Uterus (tissue), 4 donors: ENCODE data around the gene STRBP. TPM values are rescaled to one million over a fixed set of nuclear protein-coding genes. Genes with fewer than 3 reads are reported as not detected.

ENCODE experiments used
- DNase-seq, 2 donors: peaks; one replicate each; pipeline ENCODE4 v3.0.0-alpha.2; 2019 to 2020
- H3K27ac ChIP-seq, 2 donors: fragments of 200-600 bp; sonication (generic); 1 replicate in 1 of 2; 2 replicates in 1 of 2; pipeline ENCODE4 v1.5.1; 2016 to 2018
- H3K27me3 ChIP-seq, 2 donors: fragments of 200-600 bp; sonication (generic); one replicate each; pipeline ENCODE4 v1.5.1; 2018 to 2019; ENCODE audit warnings: control low read depth in 1 of 2
- H3K36me3 ChIP-seq, 2 donors: fragments of 200-600 bp; sonication (generic); one replicate each; pipeline ENCODE4 v1.5.1; 2019; ENCODE audit warnings: control low read depth in 1 of 2
- H3K4me1 ChIP-seq, 2 donors: fragments of 200-600 bp; sonication (generic); one replicate each; pipeline ENCODE4 v1.5.1; 2018 to 2019; ENCODE audit warnings: control low read depth in 1 of 2
- H3K4me3 ChIP-seq, 2 donors: fragments of 200-600 bp; sonication (generic); 1 replicate in 1 of 2; 2 replicates in 1 of 2; pipeline ENCODE4 v1.5.1; 2018 to 2019; ENCODE audit warnings: mild to moderate bottlenecking in 1 of 2
- H3K9me3 ChIP-seq, 2 donors: fragments of 200-600 bp; sonication (generic); one replicate each; pipeline ENCODE4 v1.5.1; 2019; ENCODE audit warnings: control low read depth in 1 of 2
- CTCF ChIP-seq, 4 experiments: fragments of 200-600 bp in 2 of 4; fragments of 450-650 bp in 2 of 4; sonication (generic) in 2 of 4; IDR thresholded peaks; one replicate each; pipeline ENCODE4 v1.5.1; 2016 to 2019; ENCODE audit warnings: antibody characterized with exemption in 4 of 4, mild to moderate bottlenecking in 2 of 4, moderate library complexity in 1 of 4
- POLR2A ChIP-seq, 2 donors: fragments of 450-650 bp; IDR thresholded peaks; one replicate each; pipeline ENCODE4 v1.6.1; 2016; ENCODE audit warnings: antibody characterized with exemption in 2 of 2, mild to moderate bottlenecking in 1 of 2, moderate library complexity in 1 of 2
- intact Hi-C: fragments of 100-400 bp; cut with DNase I; formaldehyde crosslinking; loops from one replicate; pipeline ENCODE4 v1.15.1; 2023; ENCODE audit warnings: low total_unique reads
- total RNA-seq, 4 donors: library from RNA; depleted of rRNA in 3 of 4; stranded (reverse); fragments of >200 nt in 3 of 4; gene quantifications; one replicate each; pipeline versions ENCODE4 v1.1.0 to v1.2.4, GENCODE V29; 2014 to 2023
- donor health status: DM: yes; HTN: yes; CAD: no.

The STRBP gene
- total RNA-seq, 4 donors from 2014 or later: 3.3 to 28.2 (median 16.3) TPM

GRCh38 chr9:123131258-123131657 lies 137.1 kb downstream of the STRBP start:
- DNase-seq: no peak
- Histone ChIP-seq H3K4me1 (no peaks in the 10 kb centered on the region), H3K27me3 (no peaks in the 10 kb centered on the region), H3K36me3 (no peaks in the 10 kb centered on the region), H3K27ac (no peak overlapping the region), H3K9me3 (no peaks in the 10 kb centered on the region), H3K4me3 (no peak overlapping the region)
- intact Hi-C loops: no loop called here
- TF ChIP-seq POLR2A (IDR thresholded peaks at IDR 0.05) (no peak), CTCF (IDR thresholded peaks at IDR 0.05) (no peak)

GRCh38 chr9:123129423-123129822 lies 139.0 kb downstream of the STRBP start:
- TF ChIP-seq CTCF (IDR thresholded peaks at IDR 0.05) (no peak), POLR2A (IDR thresholded peaks at IDR 0.05) (no peak)
- H3K4me3 ChIP-seq: no peak overlapping the region
- DNase-seq: no peak
- intact Hi-C loops: no loop called here
- H3K9me3 ChIP-seq: no peaks in the 10 kb centered on the region
- no peaks in the 10 kb centered on the region for H3K27me3 ChIP-seq
- H3K36me3 ChIP-seq: no peaks in the 10 kb centered on the region
- no peak overlapping the region for H3K27ac ChIP-seq
- no peaks in the 10 kb centered on the region for H3K4me1 ChIP-seq

- Histone ChIP-seq H3K9me3 (no peaks in the 10 kb centered on the region), H3K27me3 (no peaks in the 10 kb centered on the region), H3K4me3 (no peak overlapping the region), H3K27ac (no peak overlapping the region), H3K36me3 (no peaks in the 10 kb centered on the region), H3K4me1 (no peaks in the 10 kb centered on the region)
- intact Hi-C loops: no loop called here
- TF ChIP-seq CTCF (IDR thresholded peaks at IDR 0.05) (no peak), POLR2A (IDR thresholded peaks at IDR 0.05) (no peak)
- DNase-seq: no peak
These were observed 139.8 kb downstream of the STRBP start for GRCh38 chr9:123128591-123128990.

GRCh38 chr9:123127512-123128075 lies 140.8 kb downstream of the STRBP start:
- H3K27ac ChIP-seq: no peak overlapping the region
- H3K4me1 ChIP-seq: no peaks in the 10 kb centered on the region
- H3K27me3 ChIP-seq: no peaks in the 10 kb centered on the region
- DNase-seq: no peak
- H3K36me3 ChIP-seq: no peaks in the 10 kb centered on the region
- no peak for TF ChIP-seq POLR2A (IDR thresholded peaks at IDR 0.05)
- TF ChIP-seq CTCF (IDR thresholded peaks at IDR 0.05): no peak
- intact Hi-C loops: no loop called here
- no peak overlapping the region for H3K4me3 ChIP-seq
- no peaks in the 10 kb centered on the region for H3K9me3 ChIP-seq

- no peak overlapping the region for H3K4me3 ChIP-seq
- no peaks in the 10 kb centered on the region for H3K9me3 ChIP-seq
- H3K4me1 ChIP-seq: no peaks in the 10 kb centered on the region
- no peak for DNase-seq
- intact Hi-C loops: no loop called here
- H3K36me3 ChIP-seq: no peaks in the 10 kb centered on the region
- TF ChIP-seq POLR2A (IDR thresholded peaks at IDR 0.05): no peak
- TF ChIP-seq CTCF (IDR thresholded peaks at IDR 0.05): no peak
- no peaks in the 10 kb centered on the region for H3K27me3 ChIP-seq
- H3K27ac ChIP-seq: no peak overlapping the region
These were observed 146.9 kb downstream of the STRBP start for GRCh38 chr9:123121457-123121856.
